OCI-LY1 (cell line): Measurements from ENCODE around the gene TRIM54.

Experiments
- EZH2 ChIP-seq: fragments of 200-600 bp; sonication (generic), shearing (Covaris generic); IDR thresholded peaks from 2 replicates; pipeline ENCODE4 v1.8.0; 2017; ENCODE audit warnings: borderline replicate concordance, mixed run types, mild to moderate bottlenecking, antibody characterized with exemption, low read length, moderate library complexity, mixed read lengths
- TF ChIP-seq, protein P1 (sequence below): fragments of 200-600 bp; sonication (generic), shearing (Covaris generic); IDR thresholded peaks from 2 replicates; pipeline ENCODE4 v1.5.1; 2017; ENCODE audit warnings: mild to moderate bottlenecking, antibody characterized with exemption, low read length, moderate library complexity, mixed read lengths

DNA sequence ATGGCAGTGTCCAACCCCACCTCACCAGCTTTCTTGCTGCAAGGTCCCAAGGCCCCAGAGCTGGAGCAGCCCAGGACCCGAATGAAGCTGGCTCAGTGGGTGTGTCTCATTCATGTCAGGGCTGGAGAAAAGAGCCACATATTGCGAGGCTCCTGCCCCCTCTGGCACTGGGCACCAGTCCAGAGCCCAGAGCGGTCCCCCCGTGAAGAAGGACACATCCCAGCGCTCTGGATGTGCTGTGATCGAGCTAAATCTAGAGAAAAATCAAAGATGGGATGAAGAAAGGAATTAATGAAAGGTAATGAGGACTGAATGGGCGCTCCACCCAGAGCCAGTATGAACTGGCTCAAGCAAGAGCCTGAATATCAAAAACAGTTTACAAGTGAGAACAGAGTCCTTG, 53.9 kb downstream of the TRIM54 start:
- TF ChIP-seq, protein P1, sequence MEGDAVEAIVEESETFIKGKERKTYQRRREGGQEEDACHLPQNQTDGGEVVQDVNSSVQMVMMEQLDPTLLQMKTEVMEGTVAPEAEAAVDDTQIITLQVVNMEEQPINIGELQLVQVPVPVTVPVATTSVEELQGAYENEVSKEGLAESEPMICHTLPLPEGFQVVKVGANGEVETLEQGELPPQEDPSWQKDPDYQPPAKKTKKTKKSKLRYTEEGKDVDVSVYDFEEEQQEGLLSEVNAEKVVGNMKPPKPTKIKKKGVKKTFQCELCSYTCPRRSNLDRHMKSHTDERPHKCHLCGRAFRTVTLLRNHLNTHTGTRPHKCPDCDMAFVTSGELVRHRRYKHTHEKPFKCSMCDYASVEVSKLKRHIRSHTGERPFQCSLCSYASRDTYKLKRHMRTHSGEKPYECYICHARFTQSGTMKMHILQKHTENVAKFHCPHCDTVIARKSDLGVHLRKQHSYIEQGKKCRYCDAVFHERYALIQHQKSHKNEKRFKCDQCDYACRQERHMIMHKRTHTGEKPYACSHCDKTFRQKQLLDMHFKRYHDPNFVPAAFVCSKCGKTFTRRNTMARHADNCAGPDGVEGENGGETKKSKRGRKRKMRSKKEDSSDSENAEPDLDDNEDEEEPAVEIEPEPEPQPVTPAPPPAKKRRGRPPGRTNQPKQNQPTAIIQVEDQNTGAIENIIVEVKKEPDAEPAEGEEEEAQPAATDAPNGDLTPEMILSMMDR, result no peak
- TF ChIP-seq EZH2, result no peak
